ENCODE data around the gene SS18L1.

- TF ChIP-seq, protein P1, sequence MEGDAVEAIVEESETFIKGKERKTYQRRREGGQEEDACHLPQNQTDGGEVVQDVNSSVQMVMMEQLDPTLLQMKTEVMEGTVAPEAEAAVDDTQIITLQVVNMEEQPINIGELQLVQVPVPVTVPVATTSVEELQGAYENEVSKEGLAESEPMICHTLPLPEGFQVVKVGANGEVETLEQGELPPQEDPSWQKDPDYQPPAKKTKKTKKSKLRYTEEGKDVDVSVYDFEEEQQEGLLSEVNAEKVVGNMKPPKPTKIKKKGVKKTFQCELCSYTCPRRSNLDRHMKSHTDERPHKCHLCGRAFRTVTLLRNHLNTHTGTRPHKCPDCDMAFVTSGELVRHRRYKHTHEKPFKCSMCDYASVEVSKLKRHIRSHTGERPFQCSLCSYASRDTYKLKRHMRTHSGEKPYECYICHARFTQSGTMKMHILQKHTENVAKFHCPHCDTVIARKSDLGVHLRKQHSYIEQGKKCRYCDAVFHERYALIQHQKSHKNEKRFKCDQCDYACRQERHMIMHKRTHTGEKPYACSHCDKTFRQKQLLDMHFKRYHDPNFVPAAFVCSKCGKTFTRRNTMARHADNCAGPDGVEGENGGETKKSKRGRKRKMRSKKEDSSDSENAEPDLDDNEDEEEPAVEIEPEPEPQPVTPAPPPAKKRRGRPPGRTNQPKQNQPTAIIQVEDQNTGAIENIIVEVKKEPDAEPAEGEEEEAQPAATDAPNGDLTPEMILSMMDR (conservative IDR thresholded peaks at IDR 0.05; ENCODE audit: low read length), result no peak
- no peak for TF ChIP-seq EZH2phosphoT487 (IDR thresholded peaks at IDR 0.05; ENCODE audit: borderline replicate concordance)
Measured at GRCh38 chr20:62159839-62160238, 16.3 kb downstream of the SS18L1 start.
